Astrocyte of the hippocampus (primary cell): Measurements from ENCODE around the gene KCNQ2.
"Not testable (repeated sequence)": the region's sequence is repeated elsewhere in the genome, so short reads cannot be mapped to it uniquely, and the experiment has no call there.

Source experiments
- DNase-seq: peaks from one replicate; pipeline ENCODE4 v3.0.0; 2011; ENCODE audit warnings: low read depth, low spot score

Gene KCNQ2

DNA sequence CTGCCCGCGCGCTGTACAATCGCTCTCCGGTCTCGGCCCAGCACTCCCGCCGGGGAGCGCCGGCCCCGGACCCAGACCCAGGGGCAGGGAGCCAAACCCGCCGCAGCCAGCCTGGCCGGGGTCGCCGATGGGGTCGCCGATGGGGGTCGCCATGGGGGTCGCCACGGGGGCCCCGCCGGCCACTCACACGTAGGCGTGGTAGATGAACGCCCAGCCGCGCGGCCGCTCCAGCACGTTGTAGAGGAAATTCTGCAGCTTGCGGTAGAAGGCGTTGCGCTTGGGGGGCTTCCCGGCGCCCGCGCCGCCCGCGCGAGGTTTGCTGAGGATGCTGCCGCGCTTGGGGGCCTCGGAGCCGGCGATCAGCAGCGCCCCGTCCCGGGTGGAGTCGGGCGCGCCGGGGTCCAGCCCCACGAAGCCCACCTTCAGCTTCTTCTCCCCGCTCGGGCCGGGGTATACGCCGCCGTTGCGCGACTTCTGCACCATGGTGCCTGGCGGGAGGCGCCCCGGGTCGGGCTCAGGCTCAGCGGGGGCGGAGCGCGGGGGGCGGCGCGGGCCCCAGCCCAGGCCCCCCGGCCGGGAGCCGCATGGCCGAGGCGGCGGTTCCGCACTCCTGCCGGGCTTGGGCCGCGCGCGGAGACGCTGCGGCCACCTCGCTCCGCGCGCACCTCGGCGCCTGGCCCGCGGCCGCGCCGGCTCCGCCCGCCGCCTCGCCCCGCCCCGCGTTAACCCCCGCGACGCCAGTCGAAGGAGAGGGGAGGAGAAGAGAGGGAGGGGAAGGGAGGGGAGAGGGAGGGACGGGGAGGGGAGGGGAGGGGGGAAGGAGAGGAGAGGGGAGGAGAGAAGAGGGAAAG lies at the start of gene KCNQ2:
Gene KCNQ2, minus strand, starts transcription at position 675 of the 851 bp plus-strand sequence. Its CDS starts 192 bp downstream, at position 483.
- DNase-seq: no peak

GRCh38 chr20:63521602-63522001 lies 49.1 kb upstream of the KCNQ2 start:
- DNase-seq: peak; percentile 42

DNA sequence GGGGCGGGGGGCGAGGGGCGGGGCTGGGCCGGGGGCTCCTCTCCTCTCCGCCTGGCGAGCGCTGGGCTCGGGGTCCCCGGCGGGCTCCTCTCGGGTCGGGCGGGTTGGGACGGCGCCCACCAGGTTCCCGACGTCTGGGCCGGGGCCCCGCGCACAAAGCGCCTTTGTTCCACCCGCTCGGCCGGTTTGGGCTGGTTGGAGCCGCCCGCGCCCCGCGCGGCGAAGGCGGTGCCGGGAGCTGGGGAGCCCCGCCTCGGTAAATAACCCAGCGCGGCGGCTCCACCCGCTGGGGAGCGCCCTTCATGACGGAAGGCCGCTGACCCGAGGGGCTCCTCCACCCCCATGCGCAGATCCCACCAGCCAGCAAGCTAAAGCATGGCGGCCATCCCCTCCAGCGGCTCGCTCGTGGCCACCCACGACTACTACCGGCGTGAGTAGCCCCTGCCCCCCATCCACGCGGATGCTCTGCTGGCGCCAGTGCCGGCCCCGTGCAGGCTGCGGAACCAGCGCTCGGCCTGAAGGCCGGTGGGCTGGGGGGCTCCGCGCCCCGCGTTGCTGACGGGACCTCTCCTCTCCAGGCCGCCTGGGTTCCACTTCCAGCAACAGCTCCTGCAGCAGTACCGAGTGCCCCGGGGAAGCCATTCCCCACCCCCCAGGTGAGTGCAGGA lies 48.6 kb upstream of the KCNQ2 start:
- DNase-seq: peak; percentile 88

GRCh38 chr20:63520504-63520933 lies 48.1 kb upstream of the KCNQ2 start, which contains the start of gene PPDPF:
PPDPF (plus strand) TSS chr20:63520765; CDS start chr20:63521309, 544 bp downstream.
- DNase-seq: peak; percentile 94

DNA sequence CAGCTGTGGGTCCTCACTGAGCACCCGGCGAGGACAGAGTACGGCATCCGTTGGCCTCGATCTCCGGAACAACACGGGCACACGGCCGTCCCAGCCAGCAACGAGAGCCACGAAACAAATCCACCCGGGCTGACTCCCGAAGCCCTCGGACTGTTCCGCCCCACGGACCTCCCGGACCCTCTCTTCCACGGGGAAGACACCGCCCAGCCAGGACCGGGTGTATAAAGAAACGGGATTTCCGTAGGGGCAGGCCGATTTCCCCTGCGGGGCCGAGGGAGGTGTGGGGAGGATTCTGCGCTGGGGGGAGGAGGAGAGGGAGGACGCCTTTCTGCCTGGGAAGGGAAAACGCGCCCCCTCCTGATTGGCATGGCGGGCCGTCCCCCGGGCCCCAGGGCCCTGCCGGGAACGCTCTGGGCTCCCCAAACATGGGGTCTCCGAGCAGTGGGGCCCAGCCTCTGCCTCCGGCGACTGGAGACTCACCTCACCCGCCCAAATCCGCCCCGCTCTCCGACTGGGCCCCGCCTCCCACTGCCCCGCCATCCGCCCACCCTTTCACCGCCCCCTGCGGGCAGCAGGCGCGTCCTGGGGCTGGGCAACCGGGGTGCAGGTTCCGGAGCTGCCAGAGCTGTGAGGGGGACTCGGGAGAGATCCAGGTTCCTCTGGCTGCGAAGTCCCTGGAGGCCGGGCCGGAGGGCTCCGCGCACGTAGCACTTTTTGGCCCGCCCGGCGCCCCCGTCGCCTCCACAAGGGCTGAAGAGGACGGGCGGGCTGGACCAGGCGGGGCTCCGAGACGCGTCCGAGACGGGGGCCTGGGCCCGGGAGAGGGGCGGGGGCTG lies 47.4 kb upstream of the KCNQ2 start:
- peak; percentile 79 for DNase-seq

DNA sequence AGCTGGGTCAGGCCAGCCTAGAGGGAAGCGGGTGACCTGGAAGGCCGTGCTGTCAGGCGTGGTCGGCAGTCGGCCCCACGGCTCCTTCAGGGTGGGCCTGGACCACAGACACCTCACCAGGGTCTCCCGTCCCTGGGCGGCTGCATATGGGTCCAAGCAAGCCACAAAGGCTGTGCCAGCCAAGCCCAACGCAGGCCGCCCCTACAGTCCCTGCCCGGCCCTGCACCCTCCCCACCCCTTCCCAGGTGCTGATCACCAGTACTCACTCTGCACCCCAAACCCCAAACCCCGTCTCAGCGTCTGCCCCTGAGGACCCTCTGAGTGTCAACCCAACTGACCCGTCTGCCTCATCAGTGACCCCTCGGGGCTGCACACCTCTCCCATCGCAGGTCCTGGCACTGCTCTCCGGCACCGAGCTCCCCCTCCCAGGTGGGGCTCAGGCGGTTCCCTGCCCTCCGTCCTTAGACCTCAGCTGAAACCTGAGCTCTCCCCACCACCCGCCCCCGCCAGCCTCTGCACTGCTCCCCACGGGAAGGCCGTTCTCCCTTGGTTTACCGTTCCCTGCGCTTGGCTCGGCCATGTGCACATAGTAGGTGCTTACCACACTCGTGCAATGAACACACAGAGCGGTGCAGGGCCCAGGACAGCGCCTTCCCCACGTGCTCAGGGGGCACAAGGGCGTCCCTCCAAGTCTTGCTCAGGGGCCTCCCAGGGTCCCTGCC lies 46.7 kb upstream of the KCNQ2 start:
- no peak for DNase-seq

DNA sequence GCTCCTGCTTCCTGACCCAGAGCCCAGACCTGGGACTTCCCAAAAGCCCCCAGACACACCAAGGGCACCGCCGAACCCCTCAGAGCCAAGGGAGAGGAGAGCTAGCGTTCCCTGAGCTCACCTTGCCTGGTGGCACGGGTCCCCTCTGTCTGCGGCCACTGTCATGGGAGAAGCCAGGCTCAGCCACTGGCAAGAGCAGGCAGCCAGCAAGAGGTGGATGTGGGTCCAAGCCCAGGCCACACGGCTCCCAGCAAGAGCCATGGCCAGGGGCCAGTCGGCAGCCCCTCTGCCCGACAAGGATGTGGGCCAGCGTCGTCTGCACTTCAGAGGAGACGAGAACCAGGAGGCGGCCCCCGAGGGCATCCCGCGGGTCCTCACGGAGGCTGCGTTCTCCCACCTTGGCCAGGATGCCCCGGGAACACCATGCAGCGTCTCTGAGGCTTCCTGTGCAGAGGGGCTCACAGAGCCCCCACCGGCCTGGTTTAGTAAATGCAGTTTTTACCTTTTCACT lies 46.0 kb upstream of the KCNQ2 start:
- DNase-seq: no peak

GRCh38 chr20:63517376-63518309 lies 45.2 kb upstream of the KCNQ2 start:
- no peak for DNase-seq

DNA sequence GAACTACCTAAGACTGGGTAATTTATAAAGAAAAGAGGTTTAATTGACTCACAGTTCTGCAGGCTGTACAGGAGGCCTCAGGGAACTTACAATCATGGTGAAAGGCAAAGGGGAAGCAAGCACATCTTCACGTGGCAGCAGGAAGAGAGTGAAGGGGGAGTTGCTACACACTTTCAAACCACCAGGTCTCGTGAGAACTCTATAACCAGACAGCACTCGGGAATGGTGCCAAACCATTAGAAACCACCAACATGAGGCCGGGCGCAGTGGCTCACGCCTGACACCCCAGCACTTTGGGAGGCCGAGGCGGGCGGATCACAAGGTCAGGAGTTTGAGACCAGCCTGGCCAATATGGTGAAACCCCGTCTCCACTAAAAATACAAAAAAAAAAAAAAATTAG lies 42.1 kb upstream of the KCNQ2 start:
- DNase-seq: not testable (repeated sequence)

DNA sequence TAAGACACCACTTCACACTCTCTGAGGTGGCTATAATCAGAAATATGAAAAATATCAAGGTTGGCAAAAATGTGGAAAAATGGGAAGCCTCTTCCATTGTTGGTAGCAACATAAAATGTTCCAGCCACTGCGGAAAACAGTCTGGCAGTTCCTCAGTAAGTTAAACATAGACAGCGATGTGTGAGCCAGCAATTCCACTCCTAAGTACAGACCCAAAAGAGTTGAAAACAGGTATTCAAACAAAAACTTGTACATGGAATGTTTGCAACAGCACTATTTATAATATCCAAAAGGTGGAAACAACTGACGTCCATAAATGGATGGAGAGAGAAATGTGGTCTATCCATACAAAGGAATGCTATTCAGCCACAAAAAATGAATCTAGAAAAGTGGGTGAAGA lies 40.8 kb upstream of the KCNQ2 start:
- no peak for DNase-seq

GRCh38 chr20:63509088-63509564 lies 36.7 kb upstream of the KCNQ2 start:
- DNase-seq: no peak

- DNase-seq: no peak
Observed at GRCh38 chr20:63508072-63508768, 35.8 kb upstream of the KCNQ2 start.

- no peak for DNase-seq
Observed at GRCh38 chr20:63507083-63507743, 34.8 kb upstream of the KCNQ2 start.

GRCh38 chr20:63505723-63506122 lies 33.3 kb upstream of the KCNQ2 start:
- DNase-seq: no peak

DNA sequence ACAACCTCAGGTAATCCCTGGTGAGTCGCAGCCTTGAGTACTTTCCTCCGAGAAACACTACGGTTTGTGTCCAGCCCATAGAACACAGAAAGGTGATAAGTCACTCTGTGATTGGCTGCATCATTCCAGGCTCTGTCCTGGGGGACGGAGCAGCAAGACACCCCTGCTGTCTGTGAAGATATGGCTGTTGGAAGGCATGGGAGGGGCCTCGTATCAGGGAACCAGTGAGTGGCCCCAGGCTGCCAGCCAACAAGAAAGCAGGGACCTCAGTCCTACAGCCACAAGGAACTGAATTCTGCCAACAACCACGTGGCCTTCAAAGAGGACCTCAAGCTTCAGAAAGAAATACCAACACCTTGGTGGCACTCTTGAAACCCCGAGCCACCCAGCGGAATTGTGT lies 32.8 kb upstream of the KCNQ2 start:
- no peak for DNase-seq

DNA sequence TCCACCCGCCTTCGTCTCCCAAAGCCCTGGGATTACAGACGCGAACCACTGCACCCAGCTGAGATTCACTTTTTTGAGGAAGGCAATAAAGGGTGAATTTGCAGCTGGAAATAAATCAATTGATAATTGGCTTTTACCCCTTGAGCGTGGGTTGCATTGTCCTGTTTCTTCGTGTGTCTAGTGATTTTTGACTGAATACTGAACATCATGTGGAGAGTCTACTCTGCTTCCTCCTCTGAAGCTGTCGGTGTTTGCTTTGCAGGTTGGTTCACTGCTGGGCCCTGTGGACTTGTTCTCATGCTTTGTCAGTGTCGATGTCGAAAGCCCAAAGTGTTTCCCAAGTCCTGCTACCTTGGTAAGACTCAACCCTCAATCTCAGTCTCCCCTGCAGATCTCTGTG lies 32.2 kb upstream of the KCNQ2 start:
- DNase-seq: no peak

DNA sequence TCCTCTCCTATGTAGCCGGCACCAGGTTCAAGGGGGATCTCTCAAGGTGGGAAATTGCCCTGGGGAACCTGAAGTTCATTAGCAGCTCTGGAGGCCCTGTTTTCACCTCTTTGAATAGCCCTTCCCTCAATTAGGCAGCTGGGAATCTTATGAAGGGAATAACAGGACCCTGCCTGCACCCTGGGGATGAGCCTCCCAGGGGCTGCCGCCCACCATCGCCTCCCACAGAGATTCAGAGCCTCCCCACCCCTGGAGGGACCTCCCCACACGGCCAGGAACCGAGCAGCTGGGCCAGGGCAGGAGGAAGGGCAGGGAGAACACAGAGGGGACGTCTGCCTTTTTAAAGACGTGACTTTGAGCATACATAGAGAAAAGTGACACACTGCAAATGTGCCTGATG lies 31.1 kb upstream of the KCNQ2 start:
- no peak for DNase-seq

DNA sequence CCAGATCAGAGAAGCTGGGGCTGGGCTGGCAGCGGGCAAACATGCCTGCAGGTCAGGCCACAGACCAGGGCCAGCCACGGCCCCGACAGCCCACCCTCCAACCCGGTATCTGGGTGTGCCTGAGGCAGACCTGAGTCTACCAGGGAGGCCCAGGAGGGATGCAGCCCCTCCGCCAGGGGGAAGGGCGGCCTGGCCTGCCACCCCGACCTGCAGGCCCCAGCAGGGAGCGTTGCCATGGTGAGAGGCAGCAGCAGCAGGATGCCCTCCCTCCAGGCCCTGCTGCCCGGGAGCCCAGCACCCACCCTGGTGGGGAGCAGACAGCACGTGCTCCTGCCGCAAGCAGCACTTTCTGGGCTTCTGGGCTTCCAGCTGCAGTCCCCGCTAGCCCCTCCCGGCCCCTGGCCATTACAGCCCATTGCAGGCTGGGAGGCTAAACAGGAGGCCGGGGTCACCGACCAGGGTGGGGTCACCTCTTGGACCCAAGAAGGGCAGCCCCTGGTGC lies 30.3 kb upstream of the KCNQ2 start:
- DNase-seq: no peak
